Uterus (tissue), 4 donors: ENCODE measurements around the gene TMEM229B. TPM values are rescaled to one million over a fixed set of nuclear protein-coding genes. Genes with fewer than 3 reads are reported as not detected.

Source experiments
- DNase-seq, 2 donors: peaks; one replicate each; pipeline ENCODE4 v3.0.0-alpha.2; 2019 to 2020
- H3K27ac ChIP-seq, 2 donors: fragments of 200-600 bp; sonication (generic); 1 replicate in 1 of 2; 2 replicates in 1 of 2; pipeline ENCODE4 v1.5.1; 2016 to 2018
- H3K27me3 ChIP-seq, 2 donors: fragments of 200-600 bp; sonication (generic); one replicate each; pipeline ENCODE4 v1.5.1; 2018 to 2019; ENCODE audit warnings: control low read depth in 1 of 2
- H3K36me3 ChIP-seq, 2 donors: fragments of 200-600 bp; sonication (generic); one replicate each; pipeline ENCODE4 v1.5.1; 2019; ENCODE audit warnings: control low read depth in 1 of 2
- H3K4me1 ChIP-seq, 2 donors: fragments of 200-600 bp; sonication (generic); one replicate each; pipeline ENCODE4 v1.5.1; 2018 to 2019; ENCODE audit warnings: control low read depth in 1 of 2
- H3K4me3 ChIP-seq, 2 donors: fragments of 200-600 bp; sonication (generic); 1 replicate in 1 of 2; 2 replicates in 1 of 2; pipeline ENCODE4 v1.5.1; 2018 to 2019; ENCODE audit warnings: mild to moderate bottlenecking in 1 of 2
- H3K9me3 ChIP-seq, 2 donors: fragments of 200-600 bp; sonication (generic); one replicate each; pipeline ENCODE4 v1.5.1; 2019; ENCODE audit warnings: control low read depth in 1 of 2
- POLR2A ChIP-seq, 2 donors: fragments of 450-650 bp; IDR thresholded peaks; one replicate each; pipeline ENCODE4 v1.6.1; 2016; ENCODE audit warnings: antibody characterized with exemption in 2 of 2, mild to moderate bottlenecking in 1 of 2, moderate library complexity in 1 of 2
- intact Hi-C: fragments of 100-400 bp; cut with DNase I; formaldehyde crosslinking; loops from one replicate; pipeline ENCODE4 v1.15.1; 2023; ENCODE audit warnings: low total_unique reads
- total RNA-seq, 4 donors: library from RNA; depleted of rRNA in 3 of 4; stranded (reverse); fragments of >200 nt in 3 of 4; gene quantifications; one replicate each; pipeline versions ENCODE4 v1.1.0 to v1.2.4, GENCODE V29; 2014 to 2023
- TF ChIP-seq, protein P1 (sequence below), 4 experiments: fragments of 200-600 bp in 2 of 4; fragments of 450-650 bp in 2 of 4; sonication (generic) in 2 of 4; IDR thresholded peaks; one replicate each; pipeline ENCODE4 v1.5.1; 2016 to 2019; ENCODE audit warnings: antibody characterized with exemption in 4 of 4, mild to moderate bottlenecking in 2 of 4, moderate library complexity in 1 of 4
- donor health status: DM: yes; HTN: yes; CAD: no.

The TMEM229B gene
- total RNA-seq, 4 donors from 2014 or later, result under 0.01 to 4.7 (median 2.8) TPM

DNA sequence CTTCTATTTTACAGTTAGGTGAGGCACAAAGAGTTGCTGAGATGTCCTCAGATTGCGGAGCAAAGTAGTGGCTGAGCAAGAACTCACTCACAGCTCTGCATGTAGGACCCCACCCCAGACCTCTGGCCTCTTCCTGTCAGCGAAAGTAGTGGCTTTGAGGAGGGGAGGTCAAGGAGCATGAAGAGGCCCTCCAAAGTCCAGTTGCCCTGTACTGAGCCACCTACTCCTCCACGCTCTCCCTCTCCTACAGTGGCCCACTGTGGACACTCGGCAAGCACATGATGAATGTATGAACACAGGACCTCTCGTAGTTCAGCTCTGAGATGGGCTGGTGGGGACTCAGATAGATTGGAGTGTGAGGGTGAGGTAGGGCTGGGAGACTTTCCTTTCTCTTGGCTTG is 39.2 kb upstream of the TMEM229B start:
- no peak overlapping the region for H3K27ac ChIP-seq
- no peaks in the 10 kb centered on the region for H3K4me1 ChIP-seq
- H3K9me3 ChIP-seq, result no peaks in the 10 kb centered on the region
- no peak for DNase-seq
- H3K36me3 ChIP-seq, result no peaks in the 10 kb centered on the region
- peaks cover 0 to 4% of the 10 kb centered on the region in 2 donors for H3K27me3 ChIP-seq
- TF ChIP-seq, protein P1, sequence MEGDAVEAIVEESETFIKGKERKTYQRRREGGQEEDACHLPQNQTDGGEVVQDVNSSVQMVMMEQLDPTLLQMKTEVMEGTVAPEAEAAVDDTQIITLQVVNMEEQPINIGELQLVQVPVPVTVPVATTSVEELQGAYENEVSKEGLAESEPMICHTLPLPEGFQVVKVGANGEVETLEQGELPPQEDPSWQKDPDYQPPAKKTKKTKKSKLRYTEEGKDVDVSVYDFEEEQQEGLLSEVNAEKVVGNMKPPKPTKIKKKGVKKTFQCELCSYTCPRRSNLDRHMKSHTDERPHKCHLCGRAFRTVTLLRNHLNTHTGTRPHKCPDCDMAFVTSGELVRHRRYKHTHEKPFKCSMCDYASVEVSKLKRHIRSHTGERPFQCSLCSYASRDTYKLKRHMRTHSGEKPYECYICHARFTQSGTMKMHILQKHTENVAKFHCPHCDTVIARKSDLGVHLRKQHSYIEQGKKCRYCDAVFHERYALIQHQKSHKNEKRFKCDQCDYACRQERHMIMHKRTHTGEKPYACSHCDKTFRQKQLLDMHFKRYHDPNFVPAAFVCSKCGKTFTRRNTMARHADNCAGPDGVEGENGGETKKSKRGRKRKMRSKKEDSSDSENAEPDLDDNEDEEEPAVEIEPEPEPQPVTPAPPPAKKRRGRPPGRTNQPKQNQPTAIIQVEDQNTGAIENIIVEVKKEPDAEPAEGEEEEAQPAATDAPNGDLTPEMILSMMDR (IDR thresholded peaks at IDR 0.05), result no peak
- no peak for TF ChIP-seq POLR2A (IDR thresholded peaks at IDR 0.05)
- intact Hi-C loops, result no loop called here
- H3K4me3 ChIP-seq, result no peak overlapping the region

DNA sequence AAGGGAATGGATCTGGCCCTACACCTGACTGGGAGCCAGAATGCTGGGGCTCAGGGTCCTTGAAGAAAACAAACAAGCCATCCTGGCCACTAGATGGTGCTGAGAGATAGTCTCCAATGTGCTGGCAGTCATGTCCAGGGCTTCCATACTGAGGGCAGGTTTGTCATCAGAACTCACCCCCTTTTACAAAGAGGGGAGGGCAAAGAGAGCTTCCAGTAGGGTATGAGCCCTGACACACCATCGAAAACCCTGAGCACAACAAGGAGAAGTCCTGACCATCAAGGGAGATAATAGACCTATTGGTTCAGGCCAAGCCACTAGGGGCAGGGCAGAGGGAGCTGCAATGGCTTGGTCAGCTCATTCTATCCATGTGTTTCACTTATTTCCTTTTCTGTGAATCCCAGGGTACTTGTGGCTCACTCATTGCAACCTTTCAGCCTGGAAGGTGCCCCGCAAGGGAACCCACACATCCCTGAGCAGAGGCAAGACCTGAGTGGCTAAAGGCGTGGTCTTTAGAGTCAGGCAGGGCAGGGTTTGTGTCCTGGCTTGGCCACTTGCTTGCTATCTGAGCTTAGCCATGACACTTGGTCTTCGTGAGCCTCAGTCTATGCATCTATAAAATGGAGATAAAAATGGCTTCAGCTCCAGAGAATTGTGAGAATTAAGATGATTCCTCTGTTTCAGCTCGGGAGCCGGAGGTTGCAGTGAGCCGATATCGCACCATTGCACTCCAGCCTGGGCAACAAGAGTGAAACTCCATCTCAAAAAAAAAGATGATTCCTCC is 38.3 kb upstream of the TMEM229B start:
- H3K4me1 ChIP-seq, result no peaks in the 10 kb centered on the region
- no peaks in the 10 kb centered on the region for H3K36me3 ChIP-seq
- no peaks in the 10 kb centered on the region for H3K9me3 ChIP-seq
- H3K4me3 ChIP-seq, result no peak overlapping the region
- no peak for TF ChIP-seq POLR2A (IDR thresholded peaks at IDR 0.05)
- TF ChIP-seq, protein P1 (IDR thresholded peaks at IDR 0.05), result peak; percentile 39 to 59 (median 44)
- no peak overlapping the region for H3K27ac ChIP-seq
- intact Hi-C loops, result no loop called here
- peaks cover 0 to 4% of the 10 kb centered on the region in 2 donors for H3K27me3 ChIP-seq
- DNase-seq, result peak in 1 of 2 donors; percentile 35

DNA sequence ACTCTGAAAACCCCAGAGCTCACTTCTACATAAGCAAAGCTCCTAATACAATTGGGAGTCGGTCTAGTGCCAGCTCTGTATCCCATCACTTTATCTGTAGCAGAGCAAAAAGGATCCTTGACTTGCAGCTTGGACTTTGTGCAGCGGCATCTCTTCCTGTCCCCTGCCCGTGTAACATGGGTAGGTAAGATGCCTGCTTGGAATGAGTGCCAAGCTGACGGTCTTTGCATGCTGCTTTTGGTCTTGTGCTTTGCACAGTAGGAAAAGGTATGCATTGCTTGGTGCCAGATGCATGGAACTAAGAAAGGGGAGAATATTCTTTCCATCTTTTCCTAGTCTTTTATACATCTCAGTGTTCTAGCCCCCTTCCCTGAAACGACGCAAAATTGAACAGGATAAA is 37.7 kb upstream of the TMEM229B start:
- no peak overlapping the region for H3K4me3 ChIP-seq
- no peaks in the 10 kb centered on the region for H3K4me1 ChIP-seq
- no peaks in the 10 kb centered on the region for H3K9me3 ChIP-seq
- intact Hi-C loops, result no loop called here
- H3K36me3 ChIP-seq, result no peaks in the 10 kb centered on the region
- TF ChIP-seq, protein P1 (IDR thresholded peaks at IDR 0.05), result no peak
- no peak for TF ChIP-seq POLR2A (IDR thresholded peaks at IDR 0.05)
- no peak for DNase-seq
- H3K27ac ChIP-seq, result no peak overlapping the region
- peaks cover 0 to 4% of the 10 kb centered on the region in 2 donors for H3K27me3 ChIP-seq

DNA sequence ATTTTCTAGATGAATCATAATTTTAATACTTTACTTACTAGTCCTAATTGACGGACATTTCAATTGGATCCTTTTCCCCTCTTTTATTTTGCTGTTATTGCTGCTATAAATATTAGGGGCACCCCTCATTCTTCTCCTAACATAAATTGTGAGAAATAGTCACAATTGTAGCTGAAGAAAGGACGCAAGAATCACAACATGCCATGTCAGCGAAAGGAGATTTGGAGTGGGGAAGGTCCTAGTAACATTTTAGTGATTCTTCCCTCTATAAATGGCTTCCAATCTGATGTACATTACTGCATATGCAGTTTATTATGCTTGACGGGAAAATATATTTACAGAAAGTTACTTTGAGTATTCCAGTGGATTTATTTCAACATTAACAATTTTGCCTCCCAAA is 36.9 kb upstream of the TMEM229B start:
- no peaks in the 10 kb centered on the region for H3K4me1 ChIP-seq
- no peak for DNase-seq
- no peak overlapping the region for H3K4me3 ChIP-seq
- intact Hi-C loops, result no loop called here
- TF ChIP-seq, protein P1 (IDR thresholded peaks at IDR 0.05), result no peak
- no peak for TF ChIP-seq POLR2A (IDR thresholded peaks at IDR 0.05)
- no peaks in the 10 kb centered on the region for H3K9me3 ChIP-seq
- no peaks in the 10 kb centered on the region for H3K36me3 ChIP-seq
- H3K27me3 ChIP-seq, result peaks cover 0 to 4% of the 10 kb centered on the region in 2 donors
- H3K27ac ChIP-seq, result no peak overlapping the region

DNA sequence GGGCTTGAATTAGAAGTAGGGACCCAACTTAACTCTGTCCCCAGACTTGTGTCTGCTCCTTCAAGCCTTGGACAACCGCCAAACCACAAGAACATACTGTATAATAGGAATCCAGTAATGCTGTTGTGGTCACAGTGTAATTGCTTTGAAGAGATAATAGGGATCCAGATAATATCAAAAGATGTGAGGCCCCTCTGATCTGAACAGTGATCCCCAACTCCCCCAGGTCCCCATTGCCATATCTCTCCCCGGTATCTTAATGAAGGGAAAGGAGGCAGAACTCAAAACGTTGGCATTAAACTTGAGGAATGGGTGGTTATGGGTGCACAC is 36.1 kb upstream of the TMEM229B start:
- intact Hi-C loops, result no loop called here
- H3K9me3 ChIP-seq, result no peaks in the 10 kb centered on the region
- H3K4me3 ChIP-seq, result no peak overlapping the region
- H3K36me3 ChIP-seq, result no peaks in the 10 kb centered on the region
- no peaks in the 10 kb centered on the region for H3K4me1 ChIP-seq
- H3K27me3 ChIP-seq, result peaks cover 0 to 4% of the 10 kb centered on the region in 2 donors
- no peak overlapping the region for H3K27ac ChIP-seq
- DNase-seq, result no peak
- TF ChIP-seq POLR2A (IDR thresholded peaks at IDR 0.05), result no peak
- TF ChIP-seq, protein P1 (IDR thresholded peaks at IDR 0.05), result no peak
